HepG2 (cell line): ENCODE data around the gene ADGRE2.

Experiments
- ATF1 ChIP-seq: IDR thresholded peaks from 2 replicates; pipeline ENCODE4 v1.6.1; 2016; ENCODE audit warnings: mild to moderate bottlenecking, control low read depth
- CEBPB ChIP-seq: IDR thresholded peaks from 2 replicates; pipeline ENCODE4 v1.6.1; 2011; ENCODE audit warnings: low read depth, low read length, improper control_type of control experiment, borderline replicate concordance
- POLR2AphosphoS5 ChIP-seq: IDR thresholded peaks from 2 replicates; pipeline ENCODE4 v1.6.1; 2012; ENCODE audit warnings: low read depth, low read length
- STAG1 ChIP-seq: sonication (generic); formaldehyde crosslinking; IDR thresholded peaks from 2 replicates; pipeline ENCODE4 v1.4.0; 2020; ENCODE audit warnings: missing genetic modification reagents
- ZNF530 ChIP-seq: sonication (generic); formaldehyde crosslinking; IDR thresholded peaks from 2 replicates; pipeline ENCODE4 v1.5.0; 2020; ENCODE audit warnings: low read depth, mild to moderate bottlenecking, missing genetic modification reagents

DNA sequence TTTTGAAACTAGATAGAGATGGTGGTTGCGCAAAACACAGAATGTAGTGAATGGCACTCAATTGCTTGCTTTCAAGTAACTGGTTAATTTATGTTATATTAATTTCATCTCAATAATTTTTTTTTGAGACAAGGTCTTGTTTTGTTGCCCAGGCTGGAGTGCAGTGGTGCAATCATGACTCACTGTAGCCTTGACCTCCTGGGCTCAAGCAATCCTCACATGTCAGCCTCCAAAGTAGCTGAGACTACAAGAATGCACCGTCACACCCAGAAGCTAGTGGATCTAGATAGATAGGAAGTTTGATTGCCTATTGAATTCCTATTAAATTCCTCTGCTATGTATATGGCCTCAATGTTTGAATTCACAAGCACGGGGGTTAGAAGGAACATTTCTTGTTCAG is 26.4 kb upstream of the ADGRE2 start:
- TF ChIP-seq ATF1 (CRISPR knock-in tag) (no peak), STAG1 (CRISPR knock-in tag) (no peak), ZNF530 (CRISPR knock-in tag) (no peak), POLR2AphosphoS5 (no peak), CEBPB (no peak; the same call in 1 of the 2 replicates)
